Keratinocyte (primary cell): ENCODE measurements around the gene RAB23. TPM values are rescaled to one million over a fixed set of nuclear protein-coding genes. Genes with fewer than 3 reads are reported as not detected.

Experiments
- DNase-seq: peaks from one replicate; pipeline ENCODE4 v3.0.0-alpha.2; 2011; ENCODE audit warnings: low read depth, missing footprints, low spot score
- FAIRE-seq: peaks from 2 replicates; lab custom pipeline; 2011; peaks lifted over from hg19 to GRCh38; lab: Jason Lieb, UNC
- H2AFZ ChIP-seq: 2 replicates; pipeline ENCODE4 v1.6.0; 2012; ENCODE audit warnings: low read length, control low read depth, inconsistent platforms; ENCODE audit not compliant: control insufficient read depth
- H3K27ac ChIP-seq: 2 replicates; pipeline ENCODE4 v1.5.1; 2011; ENCODE audit warnings: low read length; ENCODE audit not compliant: control insufficient read depth, insufficient read depth
- H3K27me3 ChIP-seq: 3 replicates; pipeline ENCODE4 v1.6.0; 2011; ENCODE audit warnings: low read length; ENCODE audit not compliant: control insufficient read depth, insufficient read depth; ENCODE audit errors: extremely low read depth
- H3K36me3 ChIP-seq, 2 experiments: 2 replicates in 1 of 2; 3 replicates in 1 of 2; pipeline ENCODE4 v1.5.1; 2011; ENCODE audit warnings: low read length in 2 of 2, mild to moderate bottlenecking in 1 of 2; ENCODE audit not compliant: control insufficient read depth in 2 of 2, insufficient read depth in 2 of 2; ENCODE audit errors: extremely low read depth in 1 of 2
- H3K4me1 ChIP-seq: 3 replicates; pipeline ENCODE4 v1.5.1; 2011; ENCODE audit warnings: low read length; ENCODE audit not compliant: control insufficient read depth, insufficient read depth; ENCODE audit errors: extremely low read depth
- H3K4me2 ChIP-seq: 3 replicates; pipeline ENCODE4 v1.6.0; 2011; ENCODE audit warnings: low read depth, low read length; ENCODE audit not compliant: control insufficient read depth, insufficient read depth; ENCODE audit errors: extremely low read depth
- H3K4me3 ChIP-seq, 3 experiments: fragments of 200-600 bp in 1 of 3; sonication (generic) in 1 of 3; 2 replicates in 2 of 3; 3 replicates in 1 of 3; pipeline ENCODE4 v1.5.1; 2011 to 2016; ENCODE audit warnings: low read length in 3 of 3, mild to moderate bottlenecking in 3 of 3, control low read depth in 2 of 3, inconsistent platforms in 1 of 3, low read depth in 1 of 3, mixed read lengths in 1 of 3, mixed run types in 1 of 3, moderate library complexity in 1 of 3; ENCODE audit not compliant: control insufficient read depth in 2 of 3, insufficient read depth in 2 of 3; ENCODE audit errors: extremely low read depth in 1 of 3
- H3K79me2 ChIP-seq: 2 replicates; pipeline ENCODE4 v1.6.0; 2012; ENCODE audit warnings: low read length; ENCODE audit not compliant: control insufficient read depth, insufficient read depth
- H3K9ac ChIP-seq: 3 replicates; pipeline ENCODE4 v1.6.0; 2011; ENCODE audit warnings: low read length; ENCODE audit not compliant: control insufficient read depth, insufficient read depth; ENCODE audit errors: extremely low read depth
- H3K9me1 ChIP-seq: 3 replicates; pipeline ENCODE4 v1.6.0; 2011; ENCODE audit warnings: low read length; ENCODE audit not compliant: control insufficient read depth, insufficient read depth; ENCODE audit errors: extremely low read depth
- H3K9me3 ChIP-seq: 2 replicates; pipeline ENCODE4 v1.5.1; 2012; ENCODE audit warnings: low read depth, low read length; ENCODE audit not compliant: control insufficient read depth
- H4K20me1 ChIP-seq: 3 replicates; pipeline ENCODE4 v1.6.0; 2011; ENCODE audit warnings: low read length; ENCODE audit not compliant: control insufficient read depth, insufficient read depth; ENCODE audit errors: extremely low read depth
- EZH2 ChIP-seq: IDR thresholded peaks from one replicate; pipeline ENCODE4 v1.6.1; 2012; ENCODE audit warnings: inconsistent platforms, mild to moderate bottlenecking, low read length, moderate library complexity
- dilution Hi-C: fragments of 300-500 bp; cut with MboI; formaldehyde crosslinking; loops from one replicate; pipeline ENCODE4 v1.7.0; 2020; ENCODE audit warnings: low sequenced_read_pairs; ENCODE audit not compliant: extremely low pct_ligation_motif_present
- polyA plus RNA-seq, 5 experiments: library from polyadenylated mRNA; depleted of rRNA in 3 of 5; stranded (reverse) in 3 of 5; stranded (forward) in 1 of 5; unstranded in 1 of 5; fragments of >200 nt; gene quantifications; 1 replicate in 1 of 5; 2 replicates in 3 of 5; 3 replicates in 1 of 5; pipeline versions ENCODE4 v1.2.1 to v1.2.3, GENCODE V29; 2011 to 2012; ENCODE audit warnings: missing spikeins in 2 of 5, low read depth in 1 of 5, low replicate concordance in 1 of 5
- TF ChIP-seq, protein P1 (sequence below), 3 experiments: IDR thresholded peaks in 1 of 3; conservative IDR thresholded peaks in 1 of 3; optimal IDR thresholded peaks in 1 of 3; 2 replicates in 2 of 3; 3 replicates in 1 of 3; pipeline versions ENCODE3 to v1.5.1; 2011; ENCODE audit warnings: low read length in 3 of 3, mild to moderate bottlenecking in 3 of 3, moderate library complexity in 2 of 3, control low read depth in 1 of 3, inconsistent platforms in 1 of 3; ENCODE audit not compliant: insufficient read depth in 2 of 3; ENCODE audit errors: extremely low read depth in 1 of 3

The RAB23 gene
- polyA plus RNA-seq, 1 donor (not counting 4 experiments of a cell fraction or from before 2014, with no cell fraction given), result 14.6 TPM

DNA sequence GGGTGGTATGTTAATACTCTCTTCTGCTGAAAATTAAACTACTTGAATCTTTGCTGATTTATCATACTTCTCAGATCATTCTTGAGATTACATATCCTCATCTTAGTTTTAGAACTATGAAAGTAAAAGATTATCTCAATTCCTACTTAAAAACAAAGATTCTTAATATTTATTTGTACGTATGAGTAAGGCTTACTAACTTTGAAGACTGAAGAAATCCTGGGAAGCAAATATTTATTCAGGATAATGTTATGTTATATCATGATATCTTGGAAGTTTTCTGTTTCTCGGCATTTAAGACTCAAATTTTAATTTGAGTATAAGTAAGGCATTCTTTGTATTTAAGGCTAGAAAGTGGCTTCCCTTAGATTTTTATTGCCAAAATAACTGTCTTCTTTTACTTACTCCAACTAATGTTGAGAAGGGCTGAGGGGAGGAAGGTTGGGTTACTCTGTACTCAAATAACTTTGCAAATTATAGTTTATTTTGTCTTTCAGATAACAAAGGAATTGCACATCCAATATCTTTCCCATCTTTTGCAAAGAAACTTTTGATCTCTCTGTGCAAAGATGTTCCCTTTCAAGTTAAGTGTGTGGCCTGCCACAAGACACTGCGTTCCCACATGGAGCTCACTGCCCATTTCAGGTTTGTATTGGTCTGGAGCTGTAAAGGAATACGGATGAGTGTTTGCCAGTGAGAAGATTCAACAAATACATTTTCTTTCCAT, 80.5 kb downstream of the RAB23 start:
- Histone ChIP-seq H4K20me1 (no peaks in the 10 kb centered on the region), H3K9me3 (no peaks in the 10 kb centered on the region), H3K4me2 (no peak overlapping the region), H3K9me1 (no peaks in the 10 kb centered on the region), H3K27me3 (no peaks in the 10 kb centered on the region), H2AFZ (no peak overlapping the region), H3K27ac (no peak overlapping the region), H3K4me1 (no peaks in the 10 kb centered on the region), H3K36me3 (peaks cover 8% of the 10 kb centered on the region in 2 experiments), H3K79me2 (no peaks in the 10 kb centered on the region), H3K9ac (no peak overlapping the region), H3K4me3 (no peak overlapping the region)
- FAIRE-seq, result no peak
- TF ChIP-seq, protein P1, sequence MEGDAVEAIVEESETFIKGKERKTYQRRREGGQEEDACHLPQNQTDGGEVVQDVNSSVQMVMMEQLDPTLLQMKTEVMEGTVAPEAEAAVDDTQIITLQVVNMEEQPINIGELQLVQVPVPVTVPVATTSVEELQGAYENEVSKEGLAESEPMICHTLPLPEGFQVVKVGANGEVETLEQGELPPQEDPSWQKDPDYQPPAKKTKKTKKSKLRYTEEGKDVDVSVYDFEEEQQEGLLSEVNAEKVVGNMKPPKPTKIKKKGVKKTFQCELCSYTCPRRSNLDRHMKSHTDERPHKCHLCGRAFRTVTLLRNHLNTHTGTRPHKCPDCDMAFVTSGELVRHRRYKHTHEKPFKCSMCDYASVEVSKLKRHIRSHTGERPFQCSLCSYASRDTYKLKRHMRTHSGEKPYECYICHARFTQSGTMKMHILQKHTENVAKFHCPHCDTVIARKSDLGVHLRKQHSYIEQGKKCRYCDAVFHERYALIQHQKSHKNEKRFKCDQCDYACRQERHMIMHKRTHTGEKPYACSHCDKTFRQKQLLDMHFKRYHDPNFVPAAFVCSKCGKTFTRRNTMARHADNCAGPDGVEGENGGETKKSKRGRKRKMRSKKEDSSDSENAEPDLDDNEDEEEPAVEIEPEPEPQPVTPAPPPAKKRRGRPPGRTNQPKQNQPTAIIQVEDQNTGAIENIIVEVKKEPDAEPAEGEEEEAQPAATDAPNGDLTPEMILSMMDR (optimal IDR thresholded peaks at IDR 0.05 in 1 of 3, IDR thresholded peaks at IDR 0.05 in 1 of 3, conservative IDR thresholded peaks at IDR 0.05 in 1 of 3; ENCODE audit: extremely low read depth in 1 of 3, insufficient read depth in 2 of 3, low read length in 3 of 3), result no peak
- no peak for TF ChIP-seq EZH2
- dilution Hi-C loops, result no loop called here
- DNase-seq, result no peak

DNA sequence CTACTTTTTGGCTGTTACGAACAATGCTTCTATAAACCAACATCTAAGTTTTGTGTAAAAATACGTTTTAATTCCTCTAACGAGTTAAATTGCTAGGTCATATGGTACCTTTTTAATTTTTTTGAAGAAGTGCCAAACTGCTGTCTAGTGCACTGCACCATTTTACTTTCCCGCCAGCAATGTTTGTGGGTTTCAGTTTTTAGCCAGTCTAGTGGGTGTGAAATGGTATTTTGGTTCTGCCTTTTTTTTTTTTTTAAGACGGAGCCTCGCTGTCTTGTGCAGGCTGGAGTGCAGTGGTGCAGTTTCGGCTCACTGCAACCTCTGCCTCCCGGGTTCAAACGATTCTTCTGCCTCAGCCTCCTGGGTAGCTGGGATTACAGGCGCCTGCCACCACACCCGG, 84.1 kb downstream of the RAB23 start:
- Histone ChIP-seq H3K4me3 (no peak overlapping the region), H3K27ac (no peak overlapping the region), H3K27me3 (no peaks in the 10 kb centered on the region), H3K9ac (no peak overlapping the region), H3K4me2 (no peak overlapping the region), H2AFZ (no peak overlapping the region), H3K9me1 (no peaks in the 10 kb centered on the region), H3K79me2 (no peaks in the 10 kb centered on the region), H3K36me3 (peaks cover 8 to 11% of the 10 kb centered on the region in 2 experiments), H3K9me3 (no peaks in the 10 kb centered on the region), H3K4me1 (no peaks in the 10 kb centered on the region), H4K20me1 (no peaks in the 10 kb centered on the region)
- dilution Hi-C loops, result no loop called here
- DNase-seq, result no peak
- TF ChIP-seq, protein P1 (optimal IDR thresholded peaks at IDR 0.05 in 1 of 3, IDR thresholded peaks at IDR 0.05 in 1 of 3, conservative IDR thresholded peaks at IDR 0.05 in 1 of 3; ENCODE audit: extremely low read depth in 1 of 3, insufficient read depth in 2 of 3, low read length in 3 of 3), result no peak
- no peak for TF ChIP-seq EZH2
- no peak for FAIRE-seq
